RCC 7860 (cell line): ENCODE data around the gene TTYH1.

Experiments
- DNase-seq: peaks from one replicate; pipeline ENCODE4 v3.0.0-alpha.2; 2015; ENCODE audit warnings: low spot score
- FAIRE-seq: peaks from 2 replicates; lab custom pipeline; 2012; peaks lifted over from hg19 to GRCh38; lab: Jason Lieb, UNC

The TTYH1 gene

GRCh38 chr19:54473892-54474372 is 58.7 kb downstream of the TTYH1 start:
- DNase-seq: no peak
- no peak for FAIRE-seq

GRCh38 chr19:54475706-54476105 is 60.4 kb downstream of the TTYH1 start:
- DNase-seq (no peak), FAIRE-seq (no peak)

GRCh38 chr19:54477650-54478049 is 62.4 kb downstream of the TTYH1 start:
- no peak for FAIRE-seq

GRCh38 chr19:54478677-54479266 is 63.5 kb downstream of the TTYH1 start:
- DNase-seq (no peak), FAIRE-seq (no peak)

More at GRCh38 chr19:54477650-54478049, 62.4 kb downstream of the TTYH1 start:
- no peak for DNase-seq

- FAIRE-seq: no peak
- DNase-seq: no peak
Measured at GRCh38 chr19:54480051-54480450, 64.8 kb downstream of the TTYH1 start.

GRCh38 chr19:54481326-54481930 is 66.2 kb downstream of the TTYH1 start:
- no peak for FAIRE-seq
- no peak for DNase-seq

GRCh38 chr19:54482889-54483288 is 67.6 kb downstream of the TTYH1 start:
- FAIRE-seq (no peak), DNase-seq (no peak)

GRCh38 chr19:54484451-54484850 is 69.2 kb downstream of the TTYH1 start:
- DNase-seq (no peak), FAIRE-seq (no peak)

GRCh38 chr19:54485851-54486250 is 70.6 kb downstream of the TTYH1 start:
- DNase-seq (no peak), FAIRE-seq (no peak)
